Fibroblast of lung (primary cell): ENCODE measurements around the gene IL36B. TPM values are rescaled to one million over a fixed set of nuclear protein-coding genes. Genes with fewer than 3 reads are reported as not detected.

ENCODE experiments used
- DNase-seq, 2 donors: peaks; one replicate each; pipeline versions ENCODE4 v3.0.0 to v3.0.0-alpha.2; 2010; ENCODE audit warnings: low read depth in 2 of 2
- H2AFZ ChIP-seq: 2 replicates; pipeline ENCODE4 v1.5.1; 2012; ENCODE audit warnings: low read length, control low read depth, inconsistent platforms
- H3K27ac ChIP-seq: 2 replicates; pipeline ENCODE4 v1.5.1; 2011; ENCODE audit warnings: low read length, control low read depth; ENCODE audit not compliant: insufficient read depth
- H3K27me3 ChIP-seq: 2 replicates; pipeline ENCODE4 v1.5.1; 2011; ENCODE audit warnings: mild to moderate bottlenecking, low read length; ENCODE audit not compliant: control insufficient read depth, insufficient read depth
- H3K36me3 ChIP-seq: 2 replicates; pipeline ENCODE4 v1.5.1; 2011; ENCODE audit warnings: low read length; ENCODE audit not compliant: control insufficient read depth, insufficient read depth
- H3K4me1 ChIP-seq: 2 replicates; pipeline ENCODE4 v1.5.1; 2011; ENCODE audit warnings: low read length; ENCODE audit not compliant: control insufficient read depth, insufficient read depth; ENCODE audit errors: extremely low read depth
- H3K4me2 ChIP-seq: 2 replicates; pipeline ENCODE4 v1.5.1; 2011; ENCODE audit warnings: low read length, control low read depth; ENCODE audit not compliant: insufficient read depth; ENCODE audit errors: extremely low read depth
- H3K4me3 ChIP-seq, 4 experiments: fragments of 200-600 bp in 1 of 4; sonication (generic) in 1 of 4; replicated peaks in 1 of 4; 2 replicates each; pipeline ENCODE4 v1.5.1; 2011 to 2016; ENCODE audit warnings: low read length in 4 of 4, low read depth in 3 of 4, mild to moderate bottlenecking in 3 of 4, control low read depth in 2 of 4, inconsistent platforms in 1 of 4, mixed read lengths in 1 of 4; ENCODE audit not compliant: insufficient read depth in 1 of 4; ENCODE audit errors: control extremely low read depth in 1 of 4
- H3K79me2 ChIP-seq: 2 replicates; pipeline ENCODE4 v1.5.1; 2012; ENCODE audit warnings: mild to moderate bottlenecking, low read length, inconsistent platforms; ENCODE audit not compliant: control insufficient read depth, insufficient read depth
- H3K9ac ChIP-seq: 2 replicates; pipeline ENCODE4 v1.5.1; 2011; ENCODE audit warnings: mild to moderate bottlenecking, low read length, control low read depth; ENCODE audit not compliant: insufficient read depth
- H3K9me3 ChIP-seq: 2 replicates; pipeline ENCODE4 v1.5.1; 2012; ENCODE audit warnings: low read depth, low read length; ENCODE audit not compliant: control insufficient read depth, insufficient read depth
- H4K20me1 ChIP-seq: 2 replicates; pipeline ENCODE4 v1.5.1; 2011; ENCODE audit warnings: low read length; ENCODE audit not compliant: control insufficient read depth, insufficient read depth; ENCODE audit errors: extremely low read depth
- CTCF ChIP-seq, 2 donors: IDR thresholded peaks in 1 of 2; conservative IDR thresholded peaks in 1 of 2; 1 replicate in 1 of 2; 2 replicates in 1 of 2; pipeline ENCODE4 v1.5.1; 2011 to 2012; ENCODE audit warnings: low read length in 2 of 2, control low read depth in 1 of 2, inconsistent platforms in 1 of 2, low read depth in 1 of 2, mild to moderate bottlenecking in 1 of 2
- EZH2 ChIP-seq: IDR thresholded peaks from 2 replicates; pipeline ENCODE4 v1.5.1; 2012; ENCODE audit warnings: low read length, control low read depth, mild to moderate bottlenecking; ENCODE audit errors: missing control alignments
- polyA plus RNA-seq, 2 donors: library from polyadenylated mRNA; depleted of rRNA in 1 of 2; stranded (reverse) in 1 of 2; unstranded in 1 of 2; fragments of >200 nt; gene quantifications; 2 replicates each; pipeline ENCODE4 v1.2.1, GENCODE V29; 2011 to 2012; ENCODE audit warnings: missing spikeins in 1 of 2
- total RNA-seq: library from RNA; depleted of rRNA; stranded (reverse); fragments of >200 nt; gene quantifications from 2 replicates; pipeline ENCODE4 v1.2.1, GENCODE V29; 2014

IL36B gene
- total and polyA plus RNA-seq, 2 donors (not counting 1 experiment from before 2014, with no cell fraction given), result not detected

DNA sequence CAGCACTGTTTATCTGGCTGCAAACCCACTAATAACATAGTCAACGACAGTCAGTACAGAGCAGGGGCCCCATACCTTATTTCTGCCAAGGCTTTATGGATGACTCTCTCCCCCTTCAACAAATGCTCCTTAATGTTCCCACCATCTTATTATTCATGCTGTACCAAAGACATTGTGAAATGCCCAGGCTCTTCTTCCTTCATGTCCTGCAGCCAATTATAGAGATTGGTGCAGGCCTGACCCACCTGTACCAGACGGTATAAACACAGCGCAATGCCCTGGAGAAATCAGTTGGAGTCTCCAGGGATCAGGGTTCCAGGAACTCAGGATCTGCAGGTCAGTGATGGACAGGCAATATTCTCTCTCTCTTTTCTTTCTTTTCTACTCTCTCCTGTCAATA lies 15.0 kb upstream of the IL36B start, which contains the start of gene IL1F10:
TSS of gene IL1F10 (plus strand) at position 290 of the 400 bp plus-strand sequence. CDS start 4,769 bp downstream, outside the sequence.
- H3K4me3 ChIP-seq, result no peak within 1 kb of the TSS
- DNase-seq, result no peak
- H3K4me1 ChIP-seq, result no peaks in the 10 kb centered on the region
- no peaks in the 10 kb centered on the region for H3K27me3 ChIP-seq
- no peak within 1 kb of the TSS for H3K9ac ChIP-seq
- no peak within 1 kb of the TSS for H3K27ac ChIP-seq
- no peak within 1 kb of the TSS for H2AFZ ChIP-seq
- no peaks in the 10 kb centered on the region for H3K9me3 ChIP-seq
- no peaks in the 10 kb centered on the region for H3K36me3 ChIP-seq
- no peak within 1 kb of the TSS for H3K4me2 ChIP-seq
- no peaks in the 10 kb centered on the region for H4K20me1 ChIP-seq
- TF ChIP-seq CTCF (conservative IDR thresholded peaks at IDR 0.05 in 1 of 2, IDR thresholded peaks at IDR 0.05 in 1 of 2; ENCODE audit: low read depth in 1 of 2, low read length in 2 of 2), result no peak
- TF ChIP-seq EZH2, result no peak
- H3K79me2 ChIP-seq, result no peaks in the 10 kb centered on the region

GRCh38 chr2:113064898-113065297 lies 12.2 kb upstream of the IL36B start:
- no peaks in the 10 kb centered on the region for H3K4me1 ChIP-seq
- DNase-seq, result no peak
- no peaks in the 10 kb centered on the region for H3K9me3 ChIP-seq
- H3K36me3 ChIP-seq, result no peaks in the 10 kb centered on the region
- H3K27me3 ChIP-seq, result no peaks in the 10 kb centered on the region
- no peaks in the 10 kb centered on the region for H3K79me2 ChIP-seq
- H3K4me2 ChIP-seq, result no peak overlapping the region
- no peak overlapping the region for H3K9ac ChIP-seq
- no peaks in the 10 kb centered on the region for H4K20me1 ChIP-seq
- H2AFZ ChIP-seq, result no peak overlapping the region
- TF ChIP-seq EZH2, result no peak
- TF ChIP-seq CTCF (conservative IDR thresholded peaks at IDR 0.05 in 1 of 2, IDR thresholded peaks at IDR 0.05 in 1 of 2; ENCODE audit: low read depth in 1 of 2, low read length in 2 of 2), result no peak
- no peak overlapping the region for H3K4me3 ChIP-seq
- no peak overlapping the region for H3K27ac ChIP-seq

- Histone ChIP-seq H3K4me2 (no peak overlapping the region), H3K4me3 (no peak overlapping the region), H3K9ac (no peak overlapping the region), H3K79me2 (no peaks in the 10 kb centered on the region), H3K27ac (no peak overlapping the region), H3K4me1 (no peaks in the 10 kb centered on the region), H3K27me3 (no peaks in the 10 kb centered on the region), H4K20me1 (no peaks in the 10 kb centered on the region), H3K36me3 (no peaks in the 10 kb centered on the region), H2AFZ (no peak overlapping the region), H3K9me3 (no peaks in the 10 kb centered on the region)
- no peak for DNase-seq
- TF ChIP-seq CTCF (conservative IDR thresholded peaks at IDR 0.05 in 1 of 2, IDR thresholded peaks at IDR 0.05 in 1 of 2; ENCODE audit: low read depth in 1 of 2, low read length in 2 of 2) (no peak), EZH2 (no peak)
Measured at GRCh38 chr2:113064281-113064680, 11.6 kb upstream of the IL36B start.
